NCI-H1436 treated with DMSO at 0.1 percent for 48 hours (cell line): ENCODE measurements around the gene EAPP.
"Not testable (repeated sequence)": the region's sequence is repeated elsewhere in the genome, so short reads cannot be mapped to it uniquely, and the experiment has no call there.

ENCODE experiments used
- DNase-seq: peaks from one replicate; lab custom pipeline; 2025; lab: John Stamatoyannopoulos, UW

Gene EAPP

DNA sequence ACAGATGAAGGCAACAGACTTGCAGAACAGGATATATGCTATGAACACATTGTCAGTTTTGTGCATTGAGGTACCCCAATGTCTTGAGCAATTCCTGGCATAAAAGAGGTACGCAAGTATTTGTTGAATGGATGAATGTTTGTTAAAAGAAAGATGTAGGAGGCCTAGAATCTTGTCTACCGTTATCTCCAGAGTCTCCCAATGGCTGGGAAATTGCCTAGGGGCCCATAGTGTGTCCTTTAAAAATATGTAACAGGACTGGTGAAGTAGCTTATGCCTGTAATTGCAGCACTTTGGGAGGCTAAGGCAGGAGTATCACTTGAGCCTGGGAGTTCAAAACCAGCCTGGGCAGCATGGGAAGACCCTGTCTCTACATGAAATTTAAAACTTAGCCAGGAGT is 57.0 kb downstream of the EAPP start:
- DNase-seq = no peak

DNA sequence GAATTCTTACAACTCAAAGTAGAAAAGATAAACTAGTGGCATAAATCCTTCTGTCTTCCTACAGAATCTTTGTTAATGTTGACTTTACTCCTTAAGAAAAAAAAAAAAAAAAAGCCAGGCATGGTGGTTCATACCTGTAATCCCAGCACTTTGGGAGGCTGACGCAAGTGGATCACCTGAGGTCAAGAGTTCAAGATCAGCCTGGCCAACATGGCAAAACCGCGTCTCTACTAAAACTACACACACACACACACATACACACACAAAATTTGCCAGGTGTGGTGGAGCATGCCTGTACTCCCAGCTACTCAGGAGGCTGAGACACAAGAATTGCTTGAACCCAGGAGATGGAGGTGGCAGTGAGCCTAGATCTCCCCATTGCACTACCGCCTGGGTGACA is 59.8 kb downstream of the EAPP start:
- no peak for DNase-seq

DNA sequence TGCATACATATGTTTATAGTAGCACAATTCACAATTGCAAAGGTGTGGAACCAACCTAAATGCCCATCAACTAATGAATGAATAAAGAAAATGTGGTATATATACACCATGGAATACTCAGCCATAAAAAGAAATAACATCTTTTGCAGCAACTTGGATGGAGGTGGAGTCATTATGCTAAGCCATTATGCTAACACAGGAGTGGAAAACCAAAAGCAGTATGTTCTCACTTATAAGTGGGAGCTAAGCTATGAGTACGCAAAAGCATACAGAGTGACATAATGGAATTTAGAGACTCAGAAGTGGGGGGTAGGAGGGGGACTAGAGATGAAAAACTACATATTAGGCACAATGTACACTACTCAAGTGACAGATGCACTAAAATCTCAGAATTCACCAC is 61.2 kb downstream of the EAPP start:
- no peak for DNase-seq

DNA sequence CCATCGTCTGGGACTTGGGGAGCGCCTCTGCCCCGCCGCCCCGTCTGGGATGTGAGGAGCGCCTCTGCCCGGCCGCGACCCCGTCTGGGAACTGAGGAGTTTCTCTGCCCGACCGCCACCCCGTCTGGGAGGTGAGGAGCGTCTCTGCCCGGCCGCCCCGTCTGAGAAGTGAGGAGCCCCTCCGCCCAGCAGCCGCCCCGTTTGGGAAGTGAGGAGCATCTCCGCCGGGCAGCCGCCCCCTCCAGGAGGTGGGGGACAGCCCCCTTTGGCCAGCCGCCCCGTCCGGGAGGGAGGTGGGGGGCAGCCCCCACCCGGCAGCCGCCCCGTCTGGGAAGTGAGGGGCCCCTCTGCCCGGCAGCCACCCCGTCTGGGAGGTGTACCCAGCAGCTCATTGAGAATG is 63.5 kb downstream of the EAPP start:
- DNase-seq = not testable (repeated sequence)

DNA sequence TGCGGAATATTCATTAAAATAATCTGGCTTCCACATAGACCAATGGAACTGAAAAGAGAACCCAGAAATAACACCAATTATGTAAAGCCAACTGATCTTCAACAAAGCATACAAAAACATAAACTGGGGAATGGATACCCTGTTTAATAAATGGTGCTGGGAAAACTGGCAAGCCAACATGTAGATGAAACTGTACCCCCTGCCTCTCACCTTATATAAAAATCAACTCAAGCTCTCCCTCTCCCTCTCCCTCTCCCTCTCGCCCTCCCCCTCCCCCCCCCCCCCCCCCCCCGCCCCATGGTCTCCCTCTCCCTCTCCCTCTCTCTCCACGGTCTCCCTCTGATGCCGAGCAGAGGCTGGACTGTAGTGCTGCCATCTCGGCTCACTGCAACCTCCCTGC is 64.3 kb downstream of the EAPP start:
- no peak for DNase-seq

DNA sequence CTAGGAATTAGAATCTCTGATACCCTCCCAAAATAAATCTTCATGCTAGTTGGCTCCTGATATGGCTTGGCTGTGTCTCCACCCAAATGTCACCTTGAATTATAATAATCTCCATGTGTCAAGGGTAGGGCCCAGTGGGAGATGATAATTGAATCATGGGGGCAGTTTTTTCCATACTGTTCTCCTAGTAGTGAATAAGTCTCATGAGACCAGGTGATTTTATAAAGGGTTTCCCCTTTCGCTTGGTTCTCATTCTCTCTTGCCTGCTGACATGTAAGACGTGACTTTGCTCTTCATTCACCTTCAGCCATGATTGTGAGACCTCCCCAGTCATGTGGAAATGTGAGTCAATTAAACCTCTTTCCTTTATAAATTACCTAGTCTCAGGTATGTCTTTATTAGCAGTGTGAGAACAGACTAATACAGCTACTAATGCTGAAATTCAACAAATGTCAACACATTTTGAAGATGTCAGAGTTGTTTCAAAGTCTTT is 65.3 kb downstream of the EAPP start:
- DNase-seq = no peak

DNA sequence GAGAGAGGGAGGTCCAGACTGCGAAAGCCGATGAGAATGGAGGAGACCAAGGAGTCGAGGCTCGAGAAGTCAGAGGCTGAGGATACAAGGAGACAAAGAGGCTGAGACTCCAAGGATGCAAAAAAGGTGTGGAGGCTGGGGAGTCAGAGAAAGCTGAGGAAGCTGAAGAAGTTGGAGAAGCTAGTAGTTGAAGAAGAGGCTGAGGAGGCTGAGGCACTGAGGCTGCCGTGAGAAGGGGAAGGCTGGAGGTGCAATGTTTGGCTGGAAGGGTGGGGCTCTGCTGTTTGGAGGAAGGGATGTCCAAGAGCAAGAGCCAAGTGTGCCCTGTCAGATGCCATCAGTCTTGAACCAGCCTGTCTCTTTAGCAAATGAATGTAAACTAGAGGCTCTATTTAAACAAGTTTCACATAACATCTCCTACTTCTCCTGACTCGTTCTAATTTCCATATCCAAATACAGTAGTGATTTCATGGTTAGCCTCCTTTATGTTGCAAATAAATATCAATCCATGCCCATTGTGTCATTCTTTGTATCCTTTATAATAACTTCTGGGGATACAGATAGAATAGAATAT is 66.7 kb downstream of the EAPP start:
- DNase-seq = no peak

DNA sequence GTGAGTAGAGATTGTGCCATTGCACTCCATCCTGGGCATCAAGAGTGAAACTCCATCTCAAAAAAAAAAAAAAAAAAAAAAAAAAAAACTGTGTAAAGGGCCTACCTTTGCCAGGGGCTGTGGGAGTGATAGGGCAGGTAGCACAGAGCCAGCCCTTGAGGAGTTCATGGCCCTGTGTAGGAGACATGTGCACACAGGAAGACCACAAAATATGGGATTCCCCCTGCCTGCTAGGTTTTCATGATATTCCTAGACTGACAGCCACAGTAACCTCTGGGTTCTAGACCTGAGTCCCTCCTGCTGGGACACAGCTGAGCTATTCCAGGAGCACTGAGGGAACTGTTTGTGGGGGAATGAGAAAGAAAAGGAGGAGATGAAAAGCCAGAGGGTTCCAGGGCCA is 69.2 kb downstream of the EAPP start:
- no peak for DNase-seq

DNA sequence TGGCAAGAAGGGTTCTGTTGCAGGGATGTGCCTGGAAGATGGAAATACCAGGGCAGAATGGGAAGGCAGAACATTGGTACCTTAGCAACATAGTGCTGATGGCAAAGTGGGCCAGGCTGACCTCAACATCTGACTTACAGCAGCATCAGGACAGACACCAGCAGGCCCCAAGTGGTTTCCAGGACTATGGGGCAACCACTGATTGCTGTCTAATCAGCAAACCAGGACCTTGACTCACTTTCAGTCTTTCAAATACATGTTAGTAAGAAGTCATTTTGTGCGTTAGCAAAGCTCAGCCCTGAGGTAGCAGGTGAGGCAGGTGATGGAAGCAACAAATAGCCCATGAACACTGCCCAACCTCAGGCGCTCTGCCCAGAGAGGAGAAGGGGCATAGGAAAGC is 72.8 kb downstream of the EAPP start:
- no peak for DNase-seq
